Mesendoderm (in vitro differentiated cells): ENCODE data around the gene CXXC5.
A peak's percentile ranks its signal among the peaks of the same experiment; 100 is the strongest.

Experiments
- DNase-seq: peaks from one replicate; pipeline ENCODE4 v3.0.0; 2013
- H2AK5ac ChIP-seq: 2 replicates; pipeline ENCODE4 v1.6.1; 2013; ENCODE audit warnings: low read length, inconsistent platforms
- H2BK120ac ChIP-seq: 2 replicates; pipeline ENCODE4 v1.6.1; 2013; ENCODE audit warnings: low read depth, mild to moderate bottlenecking, low read length, moderate library complexity, mixed read lengths
- H2BK15ac ChIP-seq: replicated peaks from 2 replicates; pipeline ENCODE4 v1.6.1; 2013; ENCODE audit warnings: low read depth, mild to moderate bottlenecking, moderate library complexity
- H2BK5ac ChIP-seq: 2 replicates; pipeline ENCODE4 v1.6.1; 2013; ENCODE audit warnings: low read length, inconsistent platforms
- H3K18ac ChIP-seq: 2 replicates; pipeline ENCODE4 v1.6.1; 2013; ENCODE audit warnings: mild to moderate bottlenecking, low read length, mixed read lengths
- H3K23ac ChIP-seq: one replicate; pipeline ENCODE4 v1.6.1; 2013; ENCODE audit warnings: low read length
- H3K27ac ChIP-seq: 2 replicates; pipeline ENCODE4 v1.5.1; 2013; ENCODE audit warnings: low read depth, mild to moderate bottlenecking, inconsistent platforms, low read length, moderate library complexity
- H3K27me3 ChIP-seq: 2 replicates; pipeline ENCODE4 v1.6.1; 2013; ENCODE audit warnings: low read length, control low read depth, mild to moderate bottlenecking, inconsistent platforms; ENCODE audit not compliant: insufficient read depth, poor library complexity
- H3K36me3 ChIP-seq: 2 replicates; pipeline ENCODE4 v1.6.1; 2013; ENCODE audit warnings: low read length, inconsistent platforms; ENCODE audit not compliant: control insufficient read depth, insufficient read depth
- H3K4ac ChIP-seq: one replicate; pipeline ENCODE4 v1.6.1; 2013; ENCODE audit warnings: low read depth, mild to moderate bottlenecking, low read length, moderate library complexity
- H3K4me1 ChIP-seq: 2 replicates; pipeline ENCODE4 v1.6.1; 2013; ENCODE audit warnings: low read depth, low read length, inconsistent platforms; ENCODE audit not compliant: control insufficient read depth
- H3K4me2 ChIP-seq: 2 replicates; pipeline ENCODE4 v1.6.1; 2013; ENCODE audit warnings: low read length
- H3K4me3 ChIP-seq: 2 replicates; pipeline ENCODE4 v1.5.1; 2013; ENCODE audit warnings: mild to moderate bottlenecking, low read length
- H3K56ac ChIP-seq: one replicate; pipeline ENCODE4 v1.6.1; 2013; ENCODE audit warnings: low read length
- H3K79me1 ChIP-seq: 2 replicates; pipeline ENCODE4 v1.6.1; 2013; ENCODE audit warnings: low read length, inconsistent platforms
- H3K79me2 ChIP-seq: 2 replicates; pipeline ENCODE4 v1.6.1; 2013; ENCODE audit warnings: mild to moderate bottlenecking, low read length; ENCODE audit not compliant: control insufficient read depth, insufficient read depth
- H3K9ac ChIP-seq: 2 replicates; pipeline ENCODE4 v1.6.1; 2013; ENCODE audit warnings: low read length, inconsistent platforms
- H4K5ac ChIP-seq: one replicate; pipeline ENCODE4 v1.6.1; 2013; ENCODE audit warnings: low read length
- H4K8ac ChIP-seq: one replicate; pipeline ENCODE4 v1.6.1; 2013; ENCODE audit warnings: low read depth, mild to moderate bottlenecking, control low read depth, low read length, moderate library complexity
- WGBS: extraction: QIAGEN DNeasy Blood & Tissue Kit; methylation state at CpG from one replicate; pipeline ENCODE4 v1.1.7; 2013; ENCODE audit warnings: low lambda C conversion rate, missing lambda C conversion rate; ENCODE audit not compliant: insufficient coverage; ENCODE audit errors: extremely low coverage; 5-methylcytosine and 5-hydroxymethylcytosine counted together

CXXC5 gene

DNA sequence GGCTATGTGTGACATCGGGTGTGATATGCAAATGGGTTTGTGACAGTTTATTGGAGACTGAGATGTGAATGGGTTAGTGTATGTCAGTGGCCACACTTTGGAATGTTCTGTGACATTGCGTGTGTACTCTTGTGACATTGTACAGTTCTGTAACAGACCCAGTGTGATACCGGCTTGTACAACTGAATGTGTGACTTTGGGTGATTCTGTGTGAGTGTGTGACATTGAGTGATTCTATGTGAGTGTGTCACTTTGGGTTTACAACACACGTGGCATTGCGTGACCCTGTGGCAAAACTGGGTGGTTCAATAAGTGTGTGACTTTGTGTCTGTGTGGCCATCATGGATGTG lies 38.2 kb downstream of the CXXC5 start:
- Histone ChIP-seq H2BK120ac (no peak overlapping the region), H3K79me2 (peaks cover 2% of the 10 kb centered on the region), H3K9ac (no peak overlapping the region), H4K8ac (no peak overlapping the region), H3K4me1 (peaks cover 32% of the 10 kb centered on the region), H4K5ac (no peak overlapping the region), H3K36me3 (peaks cover 9% of the 10 kb centered on the region), H2BK5ac (no peak overlapping the region), H2BK15ac (no peak overlapping the region), H3K79me1 (peaks cover 22% of the 10 kb centered on the region), H3K27me3 (no peaks in the 10 kb centered on the region), H3K23ac (no peak overlapping the region), H2AK5ac (no peak overlapping the region), H3K4me2 (no peak overlapping the region), H3K27ac (no peak overlapping the region), H3K4me3 (no peak overlapping the region), H3K56ac (peak overlapping the region; percentile 6), H3K4ac (no peak overlapping the region), H3K18ac (no peak overlapping the region)
- DNase-seq: no peak
- no CpG with 5 or more reads among the region's 5 CpGs for WGBS

DNA sequence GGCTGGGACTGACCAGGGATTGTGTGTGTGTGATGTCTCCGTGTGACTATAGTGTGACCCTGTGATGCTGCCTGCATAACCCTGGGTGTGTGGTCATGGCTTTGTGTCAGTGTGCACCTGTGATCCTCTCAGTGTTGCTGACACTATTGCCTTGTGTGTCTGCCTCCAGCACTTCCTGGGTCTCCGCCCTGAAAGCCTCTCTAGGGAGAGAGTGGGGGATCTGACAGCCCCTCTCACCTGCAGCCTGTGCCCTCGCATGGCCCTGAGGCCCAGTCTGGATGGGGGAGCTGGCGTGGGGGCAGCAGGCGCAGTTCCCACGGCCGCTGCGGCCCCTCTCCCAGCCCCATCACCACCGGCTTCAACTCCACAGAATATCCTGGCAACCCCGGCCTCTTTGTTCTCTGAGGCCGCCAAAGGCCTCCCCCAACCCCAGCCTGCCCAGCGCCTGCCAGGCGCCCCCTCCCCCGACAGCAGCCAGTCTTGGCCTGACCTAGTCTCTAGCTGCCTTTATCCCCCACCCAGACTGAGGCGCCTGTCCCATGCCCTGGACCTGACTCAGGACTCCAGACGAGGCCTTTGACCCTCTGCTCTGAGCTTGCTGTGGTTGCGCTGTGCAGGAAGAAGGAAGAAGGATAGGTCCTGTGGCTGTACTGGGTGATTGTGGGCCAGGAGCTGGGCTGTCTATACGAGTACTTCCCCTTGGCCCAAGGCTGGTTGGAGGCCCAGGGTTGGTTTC lies 38.7 kb downstream of the CXXC5 start:
- WGBS: no CpG with 5 or more reads among the region's 18 CpGs

DNA sequence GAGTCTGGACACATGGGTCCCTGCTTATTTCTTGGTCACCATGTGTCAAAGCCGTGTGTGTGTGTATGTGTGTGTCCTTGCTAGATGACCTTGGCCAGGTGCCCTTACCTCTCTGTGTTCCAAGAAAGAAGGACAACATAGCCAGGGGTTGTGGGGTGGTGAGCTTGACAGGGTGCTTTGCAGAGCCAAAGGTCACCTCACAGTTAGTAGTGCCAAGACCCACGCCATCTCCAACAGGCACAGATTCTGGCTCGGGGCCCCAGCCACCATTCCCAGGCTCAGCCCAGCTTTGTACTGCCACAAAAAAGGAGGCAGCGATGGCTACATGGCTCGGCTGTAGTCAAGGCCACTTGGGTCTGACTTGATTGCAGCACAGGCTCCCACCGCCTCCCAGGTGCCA lies 39.5 kb downstream of the CXXC5 start:
- no peak overlapping the region for H3K27ac ChIP-seq
- H2AK5ac ChIP-seq: no peak overlapping the region
- no peaks in the 10 kb centered on the region for H3K79me2 ChIP-seq
- no CpG with 5 or more reads among the region's 6 CpGs for WGBS
- no peak overlapping the region for H3K23ac ChIP-seq
- H4K5ac ChIP-seq: no peak overlapping the region
- H3K4me2 ChIP-seq: no peak overlapping the region
- H3K4me1 ChIP-seq: peaks cover 32% of the 10 kb centered on the region
- no peak overlapping the region for H3K9ac ChIP-seq
- peaks cover 2% of the 10 kb centered on the region for H3K36me3 ChIP-seq
- no peak overlapping the region for H2BK5ac ChIP-seq
- H4K8ac ChIP-seq: no peak overlapping the region
- no peak overlapping the region for H2BK15ac ChIP-seq
- no peaks in the 10 kb centered on the region for H3K27me3 ChIP-seq
- H3K79me1 ChIP-seq: peaks cover 16% of the 10 kb centered on the region
- no peak for DNase-seq
- H3K4ac ChIP-seq: no peak overlapping the region
- peak overlapping the region; percentile 35 for H3K56ac ChIP-seq
- no peak overlapping the region for H2BK120ac ChIP-seq
- no peak overlapping the region for H3K18ac ChIP-seq
- no peak overlapping the region for H3K4me3 ChIP-seq

More for the DNA sequence above, 38.7 kb downstream of the CXXC5 start:
- H3K27ac ChIP-seq: no peak overlapping the region
- no peak overlapping the region for H2BK120ac ChIP-seq
- no peak overlapping the region for H2BK15ac ChIP-seq
- H3K79me1 ChIP-seq: peaks cover 20% of the 10 kb centered on the region
- no peak overlapping the region for H3K18ac ChIP-seq
- H3K4ac ChIP-seq: no peak overlapping the region
- no peaks in the 10 kb centered on the region for H3K27me3 ChIP-seq
- peaks cover 32% of the 10 kb centered on the region for H3K4me1 ChIP-seq
- peaks cover 2% of the 10 kb centered on the region for H3K79me2 ChIP-seq
- no peak overlapping the region for H4K8ac ChIP-seq
- H3K36me3 ChIP-seq: peaks cover 5% of the 10 kb centered on the region
- H2BK5ac ChIP-seq: no peak overlapping the region
- H3K56ac ChIP-seq: peak overlapping the region; percentile 6
- H3K4me3 ChIP-seq: no peak overlapping the region
- no peak overlapping the region for H3K9ac ChIP-seq
- no peak overlapping the region for H3K23ac ChIP-seq
- no peak for DNase-seq
- no peak overlapping the region for H3K4me2 ChIP-seq
- H2AK5ac ChIP-seq: no peak overlapping the region
- no peak overlapping the region for H4K5ac ChIP-seq

DNA sequence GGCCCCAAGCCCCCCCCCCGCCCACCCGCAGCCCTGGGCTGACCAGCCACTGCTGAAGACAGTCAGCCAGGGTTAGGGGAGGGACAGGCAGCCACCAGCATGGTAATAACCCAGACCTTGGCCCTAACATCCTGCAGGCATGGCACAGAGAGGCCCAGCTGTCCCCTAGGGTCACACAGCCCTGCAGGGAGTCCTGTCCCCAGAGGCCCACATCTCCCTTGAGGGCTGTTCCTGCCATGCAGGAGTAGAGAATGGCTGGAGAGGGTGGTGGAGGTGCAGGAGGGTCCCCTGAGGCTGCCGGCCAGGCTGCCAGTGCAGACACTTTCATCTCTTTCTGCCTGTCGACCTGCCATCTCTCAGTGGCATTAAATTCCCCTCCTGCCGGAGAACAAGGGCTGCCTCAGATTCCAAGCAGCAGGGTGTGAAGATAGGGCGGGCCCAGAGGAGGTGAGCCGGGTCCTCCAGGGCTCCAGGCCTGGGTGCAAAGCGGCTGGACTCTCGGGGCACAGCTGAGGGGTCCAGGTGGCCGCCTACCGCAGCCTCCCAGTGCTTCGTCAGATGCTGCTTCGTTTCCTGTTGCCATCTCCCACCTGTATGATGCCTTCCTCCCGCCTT lies 40.0 kb downstream of the CXXC5 start:
- peak; percentile 68 for DNase-seq
- Histone ChIP-seq H3K18ac (no peak overlapping the region), H3K79me2 (no peaks in the 10 kb centered on the region), H4K8ac (no peak overlapping the region), H3K4me1 (peaks cover 32% of the 10 kb centered on the region), H3K27ac (no peak overlapping the region), H2AK5ac (no peak overlapping the region), H3K36me3 (peaks cover 2% of the 10 kb centered on the region), H3K27me3 (no peaks in the 10 kb centered on the region), H2BK120ac (no peak overlapping the region), H2BK15ac (no peak overlapping the region), H3K79me1 (peaks cover 15% of the 10 kb centered on the region), H3K4ac (no peak overlapping the region), H2BK5ac (no peak overlapping the region), H3K23ac (no peak overlapping the region), H3K4me2 (no peak overlapping the region), H3K9ac (peak overlapping the region; percentile 3), H3K4me3 (no peak overlapping the region), H4K5ac (no peak overlapping the region), H3K56ac (peak overlapping the region; percentile 54)
- WGBS: no CpG with 5 or more reads among the region's 14 CpGs

DNA sequence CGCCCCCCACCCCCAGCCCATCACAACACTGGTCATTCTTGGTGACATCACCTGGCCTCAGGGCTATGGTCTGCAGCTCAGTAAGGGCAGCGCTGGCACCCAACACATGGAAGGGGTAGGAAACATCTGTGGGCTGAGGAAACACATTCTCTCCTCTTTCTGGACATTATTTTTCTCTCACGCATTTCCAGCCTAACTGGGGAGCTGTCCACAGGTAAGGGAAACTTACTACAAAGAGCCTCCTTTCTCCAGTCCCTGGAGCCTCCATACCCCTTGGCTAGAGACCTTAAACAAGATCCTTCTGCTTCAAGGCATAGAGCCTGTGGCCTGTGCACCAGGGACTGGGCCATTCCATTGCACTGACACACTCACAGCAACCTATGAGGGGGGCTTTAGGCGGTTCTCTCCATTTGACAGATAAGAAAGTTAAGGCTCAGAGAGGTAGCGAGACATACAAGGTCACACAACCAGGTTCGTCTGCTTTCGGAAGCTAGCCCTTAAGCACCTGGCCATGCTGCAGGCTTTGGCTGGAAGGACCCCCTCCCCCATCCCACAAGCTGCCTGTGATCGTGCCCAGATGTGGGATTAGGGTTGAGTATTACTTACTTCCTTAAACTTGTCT lies 40.7 kb downstream of the CXXC5 start:
- Histone ChIP-seq H3K4me1 (peaks cover 32% of the 10 kb centered on the region), H3K79me1 (peaks cover 13% of the 10 kb centered on the region), H3K27me3 (no peaks in the 10 kb centered on the region), H3K56ac (peak overlapping the region; percentile 47), H3K79me2 (no peaks in the 10 kb centered on the region), H3K23ac (no peak overlapping the region), H2BK120ac (no peak overlapping the region), H3K4me3 (no peak overlapping the region), H3K36me3 (peaks cover 2% of the 10 kb centered on the region), H3K4me2 (no peak overlapping the region), H2BK15ac (no peak overlapping the region), H4K5ac (no peak overlapping the region), H4K8ac (no peak overlapping the region), H2AK5ac (no peak overlapping the region), H3K18ac (no peak overlapping the region), H3K27ac (no peak overlapping the region), H3K9ac (no peak overlapping the region), H3K4ac (no peak overlapping the region), H2BK5ac (no peak overlapping the region)
- DNase-seq: peak; percentile 68
- WGBS: no CpG with 5 or more reads among the region's 8 CpGs
